Thyroid gland (tissue), 4 donors: ENCODE results near the gene COL8A2.

Source experiments
- CTCF ChIP-seq, 6 experiments: fragments of 200-600 bp in 3 of 6; fragments of 450-650 bp in 3 of 6; sonication (generic) in 3 of 6; IDR thresholded peaks; one replicate each; pipeline ENCODE4 v1.5.1; 2016 to 2019; ENCODE audit warnings: antibody characterized with exemption in 6 of 6, mild to moderate bottlenecking in 2 of 6, inconsistent platforms in 1 of 6, moderate library complexity in 1 of 6
- POLR2A ChIP-seq, 2 donors: fragments of 450-650 bp; IDR thresholded peaks; one replicate each; pipeline ENCODE4 v1.6.1; 2017; ENCODE audit warnings: antibody characterized with exemption in 2 of 2, mild to moderate bottlenecking in 2 of 2, moderate library complexity in 1 of 2

DNA sequence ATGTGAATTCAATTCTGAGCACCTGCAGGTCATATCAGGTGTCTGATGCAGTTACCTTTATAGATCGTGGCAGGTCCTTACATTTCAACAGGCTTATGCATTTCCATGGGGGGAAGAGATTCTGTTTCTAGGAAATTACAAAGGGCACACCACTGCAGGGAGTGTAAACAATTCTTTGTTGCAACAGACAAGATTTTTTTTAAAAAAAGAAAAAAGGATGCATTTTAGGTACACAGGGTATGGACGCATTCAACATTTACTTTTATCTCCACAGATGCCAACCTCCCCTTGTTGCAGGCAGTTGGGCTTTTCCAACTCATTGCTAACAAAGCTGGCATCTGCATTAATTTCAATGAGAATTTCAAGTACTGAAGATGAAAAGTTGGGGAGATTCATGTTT is 54.7 kb downstream of the COL8A2 start:
- no peak for TF ChIP-seq CTCF (IDR thresholded peaks at IDR 0.05)
- no peak for TF ChIP-seq POLR2A (IDR thresholded peaks at IDR 0.05)
